Stimulated activated naive CD8-positive, alpha-beta T cell treated with anti-CD3 and anti-CD28 coated beads, Interleukin-15, Interleukin-2, amounts not matched to agents 100 ng/mL and 50 ng/mL, for 24 hours (primary cell): ENCODE results near the gene EDNRA.

Source experiments
- H3K27ac Mint-ChIP-seq: one replicate; pipeline ENCODE4 v1.8.0; 2021; ENCODE audit warnings: mild to moderate bottlenecking, mixed read lengths
- H3K27me3 Mint-ChIP-seq: one replicate; pipeline ENCODE4 v1.8.0; 2021; ENCODE audit warnings: mixed read lengths
- H3K36me3 Mint-ChIP-seq: one replicate; pipeline ENCODE4 v1.8.0; 2021; ENCODE audit warnings: low read depth, mixed read lengths
- H3K4me1 Mint-ChIP-seq: one replicate; pipeline ENCODE4 v1.8.0; 2021; ENCODE audit warnings: low read depth, mixed read lengths
- H3K4me3 Mint-ChIP-seq: one replicate; pipeline ENCODE4 v1.8.0; 2021; ENCODE audit warnings: mild to moderate bottlenecking, mixed read lengths
- H3K9me3 Mint-ChIP-seq: one replicate; pipeline ENCODE4 v1.8.0; 2021; ENCODE audit warnings: mixed read lengths

EDNRA gene

DNA sequence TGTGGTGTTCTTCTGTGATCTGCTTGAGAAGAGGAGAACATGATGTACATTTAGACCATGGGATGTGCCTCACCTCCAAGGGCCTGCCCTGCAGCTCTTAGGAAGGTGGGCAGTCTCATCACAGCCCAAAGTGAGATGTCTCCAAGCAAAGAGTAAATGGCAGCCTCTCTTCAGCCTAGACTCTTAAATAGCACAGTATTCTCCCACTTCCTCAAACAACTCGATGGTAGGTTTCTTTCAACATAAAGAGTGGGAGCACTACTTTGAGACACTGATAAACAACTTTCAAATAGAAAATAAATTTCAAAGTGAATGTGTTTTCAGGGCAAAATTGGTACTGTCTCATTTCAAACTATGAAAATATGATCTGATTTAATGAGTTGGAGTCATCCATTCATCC, 35.2 kb downstream of the EDNRA start:
- H3K27me3 Mint-ChIP-seq, result no peaks in the 10 kb centered on the region
- no peak overlapping the region for H3K4me3 Mint-ChIP-seq
- no peak overlapping the region for H3K27ac Mint-ChIP-seq
- H3K9me3 Mint-ChIP-seq, result no peaks in the 10 kb centered on the region
- H3K36me3 Mint-ChIP-seq, result no peaks in the 10 kb centered on the region
- no peaks in the 10 kb centered on the region for H3K4me1 Mint-ChIP-seq

- Mint-ChIP-seq H3K27ac (no peak overlapping the region), H3K4me3 (no peak overlapping the region), H3K4me1 (no peaks in the 10 kb centered on the region), H3K9me3 (no peaks in the 10 kb centered on the region), H3K36me3 (no peaks in the 10 kb centered on the region), H3K27me3 (peaks cover 3% of the 10 kb centered on the region)
Observed at GRCh38 chr4:147518086-147518485, 37.2 kb downstream of the EDNRA start.

- Mint-ChIP-seq H3K27me3 (peaks cover 4% of the 10 kb centered on the region), H3K9me3 (no peaks in the 10 kb centered on the region), H3K4me1 (no peaks in the 10 kb centered on the region), H3K36me3 (no peaks in the 10 kb centered on the region), H3K27ac (no peak overlapping the region), H3K4me3 (no peak overlapping the region)
Observed at GRCh38 chr4:147518846-147519767, 38.2 kb downstream of the EDNRA start.

DNA sequence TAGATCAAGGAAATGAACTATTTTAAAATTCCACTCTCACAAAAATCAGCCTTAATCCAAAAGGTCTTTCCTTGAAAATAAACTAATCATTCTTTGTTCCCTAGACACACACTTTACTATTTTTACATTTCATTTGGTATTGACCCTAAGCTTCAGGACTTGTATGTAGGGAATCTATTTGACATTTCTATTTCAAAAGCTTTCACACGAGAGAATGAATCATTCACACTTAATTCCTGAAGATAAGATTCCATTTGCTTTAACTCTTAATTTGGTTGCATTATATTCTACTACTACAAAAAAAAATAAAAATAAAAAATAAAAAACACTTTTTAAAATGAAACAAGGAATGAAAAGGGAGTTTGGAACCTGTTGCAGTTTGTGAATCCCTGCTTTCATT, 43.7 kb downstream of the EDNRA start:
- H3K27ac Mint-ChIP-seq, result no peak overlapping the region
- no peaks in the 10 kb centered on the region for H3K36me3 Mint-ChIP-seq
- H3K4me1 Mint-ChIP-seq, result no peaks in the 10 kb centered on the region
- no peak overlapping the region for H3K4me3 Mint-ChIP-seq
- peaks cover 14% of the 10 kb centered on the region for H3K27me3 Mint-ChIP-seq
- H3K9me3 Mint-ChIP-seq, result no peaks in the 10 kb centered on the region

DNA sequence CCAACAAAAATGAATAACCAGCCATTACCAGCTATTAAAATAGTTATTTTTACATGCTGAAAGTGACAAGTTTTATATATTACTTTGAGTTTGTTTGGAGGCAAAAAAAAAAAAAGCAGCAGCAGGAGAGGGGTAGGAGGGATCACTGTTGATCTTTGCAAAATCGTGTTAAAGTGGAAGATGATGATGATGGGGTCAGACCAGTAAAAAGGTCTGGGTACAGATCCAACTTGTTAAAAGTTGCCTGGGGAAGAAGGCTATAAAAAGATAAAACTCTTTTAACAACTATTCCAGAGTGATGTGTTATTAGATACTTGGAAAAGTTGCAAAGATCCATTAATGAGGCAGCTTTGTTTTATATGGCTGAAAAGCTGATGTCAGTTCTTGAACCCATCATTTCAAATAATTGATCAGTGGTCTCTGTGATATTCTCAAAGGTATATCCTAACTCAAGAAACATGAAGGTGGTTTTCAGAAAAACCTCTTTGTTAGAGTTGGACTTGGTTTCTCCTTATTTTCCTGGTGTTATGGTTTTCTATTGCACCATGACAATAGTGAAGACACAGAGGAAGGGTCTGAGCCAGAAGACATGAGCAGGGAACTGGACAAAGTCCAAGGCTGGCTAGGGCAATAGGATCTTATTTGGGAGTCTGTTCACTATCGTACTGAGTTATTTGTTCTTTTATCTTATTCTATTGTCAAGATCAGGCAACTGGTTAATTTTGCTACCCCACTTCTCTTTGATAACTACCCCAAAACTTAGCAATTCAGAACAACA, 44.8 kb downstream of the EDNRA start:
- Mint-ChIP-seq H3K27me3 (peaks cover 14% of the 10 kb centered on the region), H3K4me1 (no peaks in the 10 kb centered on the region), H3K36me3 (no peaks in the 10 kb centered on the region), H3K27ac (no peak overlapping the region), H3K9me3 (no peaks in the 10 kb centered on the region), H3K4me3 (no peak overlapping the region)

GRCh38 chr4:147526272-147526654, 45.4 kb downstream of the EDNRA start:
- Mint-ChIP-seq H3K4me3 (no peak overlapping the region), H3K27ac (no peak overlapping the region), H3K36me3 (no peaks in the 10 kb centered on the region), H3K9me3 (no peaks in the 10 kb centered on the region), H3K4me1 (no peaks in the 10 kb centered on the region), H3K27me3 (peaks cover 14% of the 10 kb centered on the region)

GRCh38 chr4:147528054-147528453, 47.2 kb downstream of the EDNRA start:
- H3K9me3 Mint-ChIP-seq, result no peaks in the 10 kb centered on the region

DNA sequence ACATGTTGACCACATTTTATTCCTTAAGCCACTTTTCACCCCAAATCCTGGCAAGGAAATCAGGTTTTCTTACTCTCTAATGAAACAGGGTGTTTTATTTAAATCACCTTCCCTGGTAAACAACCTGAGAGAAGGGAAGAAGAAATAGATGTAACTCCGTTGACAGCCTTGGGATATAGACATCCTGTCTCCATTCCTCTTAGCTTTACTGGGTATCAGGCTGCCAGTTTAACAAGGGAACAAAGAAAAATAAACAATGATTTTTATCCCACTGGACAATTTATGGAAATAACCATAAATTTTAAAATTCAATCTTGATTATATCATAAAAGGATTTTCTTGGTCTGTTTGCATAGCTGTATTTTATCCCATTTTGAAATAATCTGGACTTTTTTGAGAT, 49.2 kb downstream of the EDNRA start:
- no peak overlapping the region for H3K4me3 Mint-ChIP-seq
- H3K4me1 Mint-ChIP-seq, result no peaks in the 10 kb centered on the region
- no peaks in the 10 kb centered on the region for H3K9me3 Mint-ChIP-seq
- no peak overlapping the region for H3K27ac Mint-ChIP-seq
- no peaks in the 10 kb centered on the region for H3K36me3 Mint-ChIP-seq
- H3K27me3 Mint-ChIP-seq, result peaks cover 4% of the 10 kb centered on the region

More at GRCh38 chr4:147528054-147528453, 47.2 kb downstream of the EDNRA start:
- H3K27ac Mint-ChIP-seq, result no peak overlapping the region
- H3K36me3 Mint-ChIP-seq, result no peaks in the 10 kb centered on the region
- peaks cover 11% of the 10 kb centered on the region for H3K27me3 Mint-ChIP-seq
- H3K4me1 Mint-ChIP-seq, result no peaks in the 10 kb centered on the region
- no peak overlapping the region for H3K4me3 Mint-ChIP-seq

GRCh38 chr4:147530723-147531122, 49.8 kb downstream of the EDNRA start:
- no peaks in the 10 kb centered on the region for H3K4me1 Mint-ChIP-seq
- no peak overlapping the region for H3K27ac Mint-ChIP-seq
- H3K4me3 Mint-ChIP-seq, result no peak overlapping the region
- no peaks in the 10 kb centered on the region for H3K9me3 Mint-ChIP-seq
- no peaks in the 10 kb centered on the region for H3K36me3 Mint-ChIP-seq
- H3K27me3 Mint-ChIP-seq, result peaks cover 4% of the 10 kb centered on the region

DNA sequence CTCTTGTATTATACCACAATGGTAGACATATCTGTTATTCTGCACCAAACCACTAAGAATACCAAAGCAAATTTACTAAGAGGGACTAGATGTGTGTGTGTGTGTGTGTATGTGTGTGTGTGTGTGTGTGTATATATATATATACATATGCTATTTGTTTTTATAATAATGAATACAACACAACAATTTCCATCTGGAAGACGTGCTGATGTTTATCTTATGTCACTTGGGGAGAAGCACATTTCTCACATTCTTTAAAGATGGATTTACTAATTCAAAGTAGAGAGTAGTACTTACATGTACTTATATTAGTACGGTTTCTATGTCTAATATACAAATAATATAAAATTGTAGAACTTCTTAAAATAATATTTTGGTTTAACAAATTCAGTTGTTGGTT, 52.0 kb downstream of the EDNRA start:
- Mint-ChIP-seq H3K4me1 (no peaks in the 10 kb centered on the region), H3K27ac (no peak overlapping the region), H3K36me3 (no peaks in the 10 kb centered on the region), H3K27me3 (no peaks in the 10 kb centered on the region), H3K9me3 (no peaks in the 10 kb centered on the region), H3K4me3 (no peak overlapping the region)

DNA sequence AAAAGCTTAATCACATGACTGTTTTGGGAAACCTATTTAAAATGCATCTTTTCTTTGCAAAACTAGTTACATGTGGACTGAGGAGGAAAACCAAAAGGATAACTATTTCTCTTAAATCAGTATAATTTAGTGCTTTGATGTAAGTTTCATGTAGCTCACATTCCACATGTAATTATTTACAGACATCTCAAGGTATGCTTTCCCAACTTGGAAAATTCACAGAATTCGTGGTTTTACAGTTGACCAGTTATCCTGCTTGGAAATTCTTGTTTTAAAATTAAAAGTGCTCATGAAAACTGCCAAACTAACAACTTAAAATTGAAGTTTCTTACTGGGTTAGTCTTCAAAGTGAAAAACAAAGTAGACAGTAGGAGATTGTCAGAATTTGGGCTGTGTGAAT, 52.4 kb downstream of the EDNRA start:
- Mint-ChIP-seq H3K36me3 (no peaks in the 10 kb centered on the region), H3K9me3 (no peaks in the 10 kb centered on the region), H3K4me1 (no peaks in the 10 kb centered on the region), H3K4me3 (no peak overlapping the region), H3K27ac (no peak overlapping the region), H3K27me3 (no peaks in the 10 kb centered on the region)

DNA sequence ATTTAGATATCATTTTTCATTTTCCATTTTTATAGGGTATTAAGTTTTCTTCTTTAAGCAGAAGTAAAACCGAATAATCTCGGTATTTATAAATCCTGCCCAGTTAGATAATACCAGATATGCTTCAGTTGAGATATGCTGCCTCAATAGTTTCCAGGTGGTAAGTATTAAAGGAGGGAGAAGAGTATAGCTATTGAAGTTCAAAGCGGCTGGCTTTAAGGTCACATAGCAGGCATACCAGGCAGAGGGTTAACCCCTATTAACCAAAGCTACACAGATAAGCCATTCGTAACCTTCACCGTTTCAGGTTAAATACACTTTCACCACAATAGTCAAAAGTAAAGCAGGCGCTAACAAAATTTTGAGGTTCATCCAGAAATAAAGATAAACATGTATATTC, 54.2 kb downstream of the EDNRA start:
- H3K27ac Mint-ChIP-seq, result no peak overlapping the region
- H3K4me1 Mint-ChIP-seq, result no peaks in the 10 kb centered on the region
- no peaks in the 10 kb centered on the region for H3K36me3 Mint-ChIP-seq
- no peak overlapping the region for H3K4me3 Mint-ChIP-seq
- H3K27me3 Mint-ChIP-seq, result peaks cover 7% of the 10 kb centered on the region
- no peaks in the 10 kb centered on the region for H3K9me3 Mint-ChIP-seq

DNA sequence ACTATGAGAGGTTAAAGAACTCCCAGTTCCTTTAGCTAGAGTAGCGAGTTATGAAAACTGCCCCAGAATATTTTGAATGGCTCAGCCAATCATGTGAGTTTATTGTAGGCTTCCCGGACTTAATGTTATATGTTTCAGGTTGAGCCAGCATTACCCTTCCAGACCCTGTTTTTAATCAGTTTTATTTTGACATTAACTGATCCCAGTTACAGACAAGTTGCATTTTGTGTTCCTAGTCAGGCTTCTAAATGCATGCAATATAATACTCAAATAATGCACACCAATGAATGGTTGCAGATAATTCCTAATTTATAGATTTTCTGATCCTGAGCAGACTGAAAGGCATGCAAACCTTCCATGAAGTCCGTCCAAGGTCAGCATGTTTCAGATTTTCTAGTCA, 57.8 kb downstream of the EDNRA start:
- H3K9me3 Mint-ChIP-seq, result no peaks in the 10 kb centered on the region
- no peaks in the 10 kb centered on the region for H3K36me3 Mint-ChIP-seq
- peaks cover 10% of the 10 kb centered on the region for H3K27me3 Mint-ChIP-seq
- H3K27ac Mint-ChIP-seq, result no peak overlapping the region
- H3K4me3 Mint-ChIP-seq, result no peak overlapping the region
- H3K4me1 Mint-ChIP-seq, result no peaks in the 10 kb centered on the region

DNA sequence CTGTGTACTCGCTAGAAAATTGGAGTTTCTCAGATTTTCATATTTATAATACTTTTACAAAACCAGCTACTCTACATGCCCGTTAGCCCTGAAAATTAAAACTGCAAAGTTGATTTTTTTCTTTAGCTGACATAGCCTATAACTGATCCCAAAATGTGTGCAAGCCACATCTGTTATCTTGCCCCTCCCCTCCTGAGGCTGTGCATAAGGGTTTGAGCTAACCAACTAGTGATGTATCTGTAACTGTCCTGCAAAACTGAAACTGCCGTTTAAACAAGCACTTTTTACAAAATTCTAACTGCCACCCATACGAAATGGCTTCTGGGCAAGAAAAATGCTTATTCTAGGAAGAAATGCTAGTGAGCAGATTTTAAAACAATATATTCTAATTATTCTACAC, 59.1 kb downstream of the EDNRA start:
- H3K9me3 Mint-ChIP-seq, result no peaks in the 10 kb centered on the region
- no peak overlapping the region for H3K4me3 Mint-ChIP-seq
- H3K27ac Mint-ChIP-seq, result no peak overlapping the region
- no peaks in the 10 kb centered on the region for H3K4me1 Mint-ChIP-seq
- H3K27me3 Mint-ChIP-seq, result peaks cover 10% of the 10 kb centered on the region
- no peaks in the 10 kb centered on the region for H3K36me3 Mint-ChIP-seq

GRCh38 chr4:147542229-147542990, 61.5 kb downstream of the EDNRA start:
- H3K36me3 Mint-ChIP-seq, result no peaks in the 10 kb centered on the region
- H3K4me1 Mint-ChIP-seq, result no peaks in the 10 kb centered on the region
- H3K9me3 Mint-ChIP-seq, result no peaks in the 10 kb centered on the region
- no peak overlapping the region for H3K4me3 Mint-ChIP-seq
- no peak overlapping the region for H3K27ac Mint-ChIP-seq
- H3K27me3 Mint-ChIP-seq, result peaks cover 14% of the 10 kb centered on the region
